HepG2 (cell line): ENCODE data around the gene RXFP3. TPM values are rescaled to one million over a fixed set of nuclear protein-coding genes. Genes with fewer than 3 reads are reported as not detected.

ENCODE experiments used
- EHMT2 ChIP-seq: fragments of 200-600 bp; sonication (generic); IDR thresholded peaks from 2 replicates; pipeline ENCODE4 v1.7.0; 2017; ENCODE audit warnings: antibody characterized with exemption, low read depth, low read length, borderline replicate concordance
- ZHX2 ChIP-seq, 2 experiments: sonication (generic) in 1 of 2; formaldehyde crosslinking in 1 of 2; IDR thresholded peaks; 2 replicates each; pipeline versions ENCODE4 v1.6.1 to v1.9.0; 2014 to 2022; ENCODE audit warnings: antibody characterized with exemption in 1 of 2, borderline replicate concordance in 1 of 2, inconsistent platforms in 1 of 2, low read depth in 1 of 2, missing genetic modification reagents in 1 of 2
- ZNF639 ChIP-seq: conservative IDR thresholded peaks from 2 replicates; pipeline ENCODE4 v1.6.1; 2018; ENCODE audit warnings: missing genetic modification reagents
- ZNF720 ChIP-seq: sonication (generic); formaldehyde crosslinking; IDR thresholded peaks from 2 replicates; pipeline ENCODE4 v1.4.0; 2020; ENCODE audit warnings: missing genetic modification reagents
- polyA plus RNA-seq, 8 experiments: library from polyadenylated mRNA; depleted of rRNA in 3 of 8; stranded (reverse) in 7 of 8; unstranded in 1 of 8; fragments of >200 nt; fragmentation: Illumina TruSeq in 4 of 8; extraction: Trizol in 4 of 8; gene quantifications; 2 replicates each; pipeline versions ENCODE4 v1.2.1 to v1.2.3, GENCODE V29; 2011 to 2016; ENCODE audit warnings: low read depth in 4 of 8, missing spikeins in 1 of 8, mixed read lengths in 1 of 8; ENCODE audit not compliant: insufficient read depth in 1 of 8
- total RNA-seq, 5 experiments: library from RNA; depleted of rRNA; stranded (reverse); fragments of >200 nt; fragmentation: Illumina TruSeq; extraction: Trizol; gene quantifications; 2 replicates each; pipeline ENCODE4 v1.2.3, GENCODE V29; 2016; ENCODE audit warnings: low read depth in 1 of 5

Gene RXFP3
- total and polyA plus RNA-seq, 2 of the 13 experiments (the other 11 are each of a cell fraction or from before 2014, with no cell fraction given) = not detected

GRCh38 chr5:33966805-33967204 lies 30.6 kb downstream of the RXFP3 start (continued):
- no peak for TF ChIP-seq ZHX2 (IDR thresholded peaks at IDR 0.05; ENCODE audit: low read depth)
- no peak for TF ChIP-seq ZHX2 (CRISPR knock-in tag; IDR thresholded peaks at IDR 0.05; ENCODE audit: borderline replicate concordance)
- no peak for TF ChIP-seq EHMT2
- no peak for TF ChIP-seq ZNF639 (CRISPR knock-in tag)
- no peak for TF ChIP-seq ZNF720 (CRISPR knock-in tag)
